ENCODE data around the gene SIT1. TPM values are rescaled to one million over a fixed set of nuclear protein-coding genes. Genes with fewer than 3 reads are reported as not detected.

SIT1 gene
- total and polyA plus RNA-seq, 3 donors from 2014 or later = 0.43 to 1.6 TPM; not detected in 1

DNA sequence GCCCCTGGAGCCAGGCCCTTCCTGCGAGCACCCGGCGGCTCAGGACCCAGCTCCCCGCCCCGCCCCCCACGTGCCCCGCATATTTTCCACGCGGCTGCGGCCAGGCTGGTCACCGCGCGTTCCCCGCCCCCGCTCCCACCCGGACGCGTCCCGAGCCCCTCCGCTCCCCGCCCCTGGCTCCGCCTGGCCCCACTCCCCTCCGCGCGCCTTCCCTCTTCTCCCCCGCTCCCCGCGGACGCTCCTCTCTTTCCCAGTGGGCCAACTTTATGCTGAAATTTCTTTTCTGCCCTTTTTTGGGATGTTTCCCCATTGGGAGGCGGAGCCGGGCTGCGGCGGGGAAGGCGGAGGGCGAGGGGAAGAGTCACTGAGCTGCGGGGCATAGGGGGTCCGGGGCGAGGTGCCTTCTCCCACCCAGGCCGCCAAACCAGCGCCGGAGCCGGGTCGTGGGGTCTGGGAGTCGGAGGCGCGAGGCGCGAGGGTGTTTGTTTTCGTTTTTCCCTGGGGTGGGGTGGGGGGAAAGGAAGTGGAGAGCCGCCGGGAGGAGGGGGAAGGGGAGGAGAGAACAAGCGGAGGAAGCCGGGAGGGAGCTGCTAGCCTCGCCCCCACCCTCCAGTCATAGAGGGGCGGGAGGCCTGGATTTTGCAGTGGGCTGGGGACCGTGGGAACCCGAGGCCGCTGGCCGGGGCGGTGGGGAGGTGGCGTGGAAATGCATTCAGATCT lies 40.0 kb upstream of the SIT1 start:
- Histone ChIP-seq H3K4me3 (peak overlapping the region; percentile 64 to 77), H3K4me1 (peaks cover 15% of the 10 kb centered on the region), H3K27ac (peak overlapping the region; percentile 83 to 93), H3K27me3 (no peaks in the 10 kb centered on the region), H3K9me3 (no peaks in the 10 kb centered on the region), H3K36me3 (ENCODE audit: low read depth, missing control alignments) (no peaks in the 10 kb centered on the region)
- TF ChIP-seq POLR2A (IDR thresholded peaks at IDR 0.05) = peak; percentile 43
- TF ChIP-seq, protein P1, sequence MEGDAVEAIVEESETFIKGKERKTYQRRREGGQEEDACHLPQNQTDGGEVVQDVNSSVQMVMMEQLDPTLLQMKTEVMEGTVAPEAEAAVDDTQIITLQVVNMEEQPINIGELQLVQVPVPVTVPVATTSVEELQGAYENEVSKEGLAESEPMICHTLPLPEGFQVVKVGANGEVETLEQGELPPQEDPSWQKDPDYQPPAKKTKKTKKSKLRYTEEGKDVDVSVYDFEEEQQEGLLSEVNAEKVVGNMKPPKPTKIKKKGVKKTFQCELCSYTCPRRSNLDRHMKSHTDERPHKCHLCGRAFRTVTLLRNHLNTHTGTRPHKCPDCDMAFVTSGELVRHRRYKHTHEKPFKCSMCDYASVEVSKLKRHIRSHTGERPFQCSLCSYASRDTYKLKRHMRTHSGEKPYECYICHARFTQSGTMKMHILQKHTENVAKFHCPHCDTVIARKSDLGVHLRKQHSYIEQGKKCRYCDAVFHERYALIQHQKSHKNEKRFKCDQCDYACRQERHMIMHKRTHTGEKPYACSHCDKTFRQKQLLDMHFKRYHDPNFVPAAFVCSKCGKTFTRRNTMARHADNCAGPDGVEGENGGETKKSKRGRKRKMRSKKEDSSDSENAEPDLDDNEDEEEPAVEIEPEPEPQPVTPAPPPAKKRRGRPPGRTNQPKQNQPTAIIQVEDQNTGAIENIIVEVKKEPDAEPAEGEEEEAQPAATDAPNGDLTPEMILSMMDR (IDR thresholded peaks at IDR 0.05) = no peak
- WGBS, 2 donors = 0 to 1% methylated on average over 36 to 60 of the region's 61 CpGs
- peak; percentile 80 for DNase-seq
- intact Hi-C loops (cut with DNase I; ENCODE audit: low total_unique reads) = no loop called here

DNA sequence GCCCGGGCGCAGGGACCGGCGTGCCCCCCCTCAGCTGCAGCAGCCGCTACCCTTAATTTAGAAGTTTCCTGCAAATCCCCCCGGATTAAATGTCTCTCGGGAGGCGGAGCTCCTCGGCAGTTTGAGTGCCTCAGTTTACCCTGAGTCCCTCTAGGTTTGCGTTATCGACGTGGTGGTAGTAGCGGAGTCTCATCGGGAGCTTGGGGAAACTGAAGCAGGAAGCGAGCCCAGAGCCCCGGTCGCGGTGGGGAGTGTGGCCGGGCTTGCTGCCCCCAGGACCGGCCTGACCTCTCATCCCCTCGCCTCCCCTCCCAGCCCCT lies 39.5 kb upstream of the SIT1 start:
- Histone ChIP-seq H3K4me3 (peak overlapping the region; percentile 64 to 77), H3K27ac (peak overlapping the region; percentile 83 to 93), H3K36me3 (ENCODE audit: low read depth, missing control alignments) (no peaks in the 10 kb centered on the region), H3K4me1 (peaks cover 19% of the 10 kb centered on the region), H3K27me3 (no peaks in the 10 kb centered on the region), H3K9me3 (no peaks in the 10 kb centered on the region)
- TF ChIP-seq POLR2A (IDR thresholded peaks at IDR 0.05) = no peak
- TF ChIP-seq, protein P1 (IDR thresholded peaks at IDR 0.05) = no peak
- WGBS, 2 donors = 0% methylated on average over 2 to 21 of the region's 21 CpGs
- intact Hi-C loops (cut with DNase I; ENCODE audit: low total_unique reads) = no loop called here
- DNase-seq = no peak

DNA sequence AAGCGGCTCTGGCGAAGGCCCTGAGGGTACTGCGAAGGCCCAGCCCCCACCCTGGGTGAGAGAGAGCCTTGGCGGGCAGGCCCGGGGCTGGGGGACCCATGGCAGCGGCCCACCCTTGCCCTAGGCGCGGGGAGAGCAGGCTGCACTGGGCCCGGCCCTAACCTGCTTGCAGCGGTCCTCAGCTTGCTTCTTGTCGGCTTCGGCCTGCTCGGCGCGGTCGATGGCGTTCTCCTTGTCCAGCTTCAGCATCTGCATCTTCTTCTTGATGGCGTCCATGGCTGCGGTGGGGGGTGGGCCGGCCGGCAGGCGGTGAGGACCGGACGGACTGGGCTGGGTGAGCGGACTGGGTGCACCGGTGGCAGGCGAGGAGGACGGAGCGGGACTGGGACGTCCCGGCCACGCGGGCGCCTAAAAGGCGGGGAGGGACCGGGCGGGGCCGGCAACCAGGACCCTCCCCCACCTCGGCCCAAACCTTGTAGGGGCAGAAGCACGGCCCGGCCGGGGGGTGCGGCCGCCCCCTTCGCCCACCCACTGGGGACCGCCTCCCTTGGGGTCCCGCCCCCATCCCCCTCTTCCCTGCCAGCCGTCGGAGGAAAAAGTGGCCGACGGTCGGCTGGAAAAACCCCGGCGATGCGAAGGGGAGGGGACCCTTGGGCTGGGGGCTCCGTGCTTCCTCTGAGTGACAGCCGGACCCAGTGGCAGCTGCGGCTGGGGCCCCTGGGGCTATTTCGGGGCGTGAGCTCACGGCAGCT lies 39.0 kb upstream of the SIT1 start, which contains the start of gene TPM2:
Gene TPM2 (minus strand): TSS at position 384 of the 752 bp plus-strand sequence. CDS start 108 bp downstream, at position 276.
- peak within 1 kb of the TSS; percentile 64 to 77 for H3K4me3 ChIP-seq
- no peaks in the 10 kb centered on the region for H3K36me3 ChIP-seq (ENCODE audit: low read depth, missing control alignments)
- TF ChIP-seq, protein P1 (IDR thresholded peaks at IDR 0.05) = no peak
- TF ChIP-seq POLR2A (IDR thresholded peaks at IDR 0.05) = no peak
- peak; percentile 58 for DNase-seq
- peaks cover 20% of the 10 kb centered on the region for H3K4me1 ChIP-seq
- no peaks in the 10 kb centered on the region for H3K9me3 ChIP-seq
- H3K27me3 ChIP-seq = no peaks in the 10 kb centered on the region
- intact Hi-C loops (cut with DNase I; ENCODE audit: low total_unique reads) = no loop called here
- 8 to 15% methylated on average over 22 to 56 of the region's 61 CpGs for WGBS, 2 donors
- H3K27ac ChIP-seq = peak within 1 kb of the TSS; percentile 83 to 93

DNA sequence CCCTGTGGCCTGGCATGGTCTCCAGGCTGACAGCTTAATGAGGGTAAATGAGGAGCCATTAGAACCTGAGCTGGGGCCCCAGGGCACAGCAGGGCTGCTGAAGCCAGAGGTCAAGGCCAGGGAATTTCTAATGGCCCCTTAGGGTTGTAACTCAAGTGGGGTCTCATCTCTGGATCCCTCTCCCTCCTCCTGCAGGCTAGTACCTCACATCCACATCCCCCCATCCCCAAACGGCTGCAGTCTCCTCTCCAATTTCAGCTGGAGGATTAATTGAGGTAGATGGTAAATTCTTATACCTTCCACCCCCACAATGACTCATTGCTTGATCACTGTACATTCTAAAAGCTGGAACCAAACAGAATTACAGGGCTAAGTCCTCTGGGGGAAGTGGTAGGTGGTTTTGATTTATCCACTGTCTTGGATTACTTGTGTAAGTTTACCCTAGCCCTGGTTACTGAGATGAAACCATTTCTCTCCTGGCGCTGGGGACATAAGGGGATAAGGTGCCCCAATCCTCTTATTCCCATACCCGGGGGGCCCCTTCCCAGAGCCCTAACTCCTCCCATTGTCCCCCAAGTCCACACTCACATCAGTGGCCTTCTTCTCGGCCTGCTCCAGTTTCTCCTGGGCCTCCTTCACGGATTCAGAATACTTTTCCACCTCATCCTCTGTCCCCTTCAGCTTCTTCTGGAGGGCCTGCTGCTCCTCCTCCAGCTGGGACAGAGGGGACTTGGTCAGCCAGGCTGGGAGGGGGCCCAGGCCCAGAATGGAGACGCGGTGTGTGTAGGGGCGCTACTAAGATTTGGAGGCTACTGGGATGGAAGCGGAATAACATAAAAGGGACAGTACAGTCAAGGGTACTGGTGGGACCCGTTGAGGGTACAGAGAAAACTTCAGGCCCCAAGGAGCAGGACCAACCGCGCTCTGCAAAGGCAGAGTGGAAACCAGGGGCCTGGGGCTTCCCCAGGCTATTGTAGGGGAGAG lies 38.1 kb upstream of the SIT1 start:
- intact Hi-C loops (cut with DNase I; ENCODE audit: low total_unique reads) = no loop called here
- TF ChIP-seq, protein P1 (IDR thresholded peaks at IDR 0.05) = no peak
- no peak for TF ChIP-seq POLR2A (IDR thresholded peaks at IDR 0.05)
- peak overlapping the region; percentile 83 to 93 for H3K27ac ChIP-seq
- H3K9me3 ChIP-seq = no peaks in the 10 kb centered on the region
- no peaks in the 10 kb centered on the region for H3K36me3 ChIP-seq (ENCODE audit: low read depth, missing control alignments)
- DNase-seq = no peak
- 21 to 36% methylated on average over 11 to 12 of the region's 12 CpGs for WGBS, 2 donors
- H3K27me3 ChIP-seq = no peaks in the 10 kb centered on the region
- H3K4me3 ChIP-seq = peak overlapping the region; percentile 64 to 77
- H3K4me1 ChIP-seq = peaks cover 17% of the 10 kb centered on the region

Data from testis (tissue), 3 donors.